Uterus (tissue), 4 donors: ENCODE data around the gene ARHGAP4. TPM values are rescaled to one million over a fixed set of nuclear protein-coding genes. Genes with fewer than 3 reads are reported as not detected.

Source experiments
- DNase-seq, 2 donors: peaks; one replicate each; pipeline ENCODE4 v3.0.0-alpha.2; 2019 to 2020
- H3K27ac ChIP-seq, 2 donors: fragments of 200-600 bp; sonication (generic); 1 replicate in 1 of 2; 2 replicates in 1 of 2; pipeline ENCODE4 v1.5.1; 2016 to 2018
- H3K27me3 ChIP-seq, 2 donors: fragments of 200-600 bp; sonication (generic); one replicate each; pipeline ENCODE4 v1.5.1; 2018 to 2019; ENCODE audit warnings: control low read depth in 1 of 2
- H3K36me3 ChIP-seq, 2 donors: fragments of 200-600 bp; sonication (generic); one replicate each; pipeline ENCODE4 v1.5.1; 2019; ENCODE audit warnings: control low read depth in 1 of 2
- H3K4me1 ChIP-seq, 2 donors: fragments of 200-600 bp; sonication (generic); one replicate each; pipeline ENCODE4 v1.5.1; 2018 to 2019; ENCODE audit warnings: control low read depth in 1 of 2
- H3K4me3 ChIP-seq, 2 donors: fragments of 200-600 bp; sonication (generic); 1 replicate in 1 of 2; 2 replicates in 1 of 2; pipeline ENCODE4 v1.5.1; 2018 to 2019; ENCODE audit warnings: mild to moderate bottlenecking in 1 of 2
- H3K9me3 ChIP-seq, 2 donors: fragments of 200-600 bp; sonication (generic); one replicate each; pipeline ENCODE4 v1.5.1; 2019; ENCODE audit warnings: control low read depth in 1 of 2
- CTCF ChIP-seq, 4 experiments: fragments of 200-600 bp in 2 of 4; fragments of 450-650 bp in 2 of 4; sonication (generic) in 2 of 4; IDR thresholded peaks; one replicate each; pipeline ENCODE4 v1.5.1; 2016 to 2019; ENCODE audit warnings: antibody characterized with exemption in 4 of 4, mild to moderate bottlenecking in 2 of 4, moderate library complexity in 1 of 4
- POLR2A ChIP-seq, 2 donors: fragments of 450-650 bp; IDR thresholded peaks; one replicate each; pipeline ENCODE4 v1.6.1; 2016; ENCODE audit warnings: antibody characterized with exemption in 2 of 2, mild to moderate bottlenecking in 1 of 2, moderate library complexity in 1 of 2
- intact Hi-C: fragments of 100-400 bp; cut with DNase I; formaldehyde crosslinking; loops from one replicate; pipeline ENCODE4 v1.15.1; 2023; ENCODE audit warnings: low total_unique reads
- total RNA-seq, 4 donors: library from RNA; depleted of rRNA in 3 of 4; stranded (reverse); fragments of >200 nt in 3 of 4; gene quantifications; one replicate each; pipeline versions ENCODE4 v1.1.0 to v1.2.4, GENCODE V29; 2014 to 2023
- donor health status: DM: yes; HTN: yes; CAD: no.

The ARHGAP4 gene
- total RNA-seq, 4 donors from 2014 or later: 5.1 to 28.3 (median 15.8) TPM

GRCh38 chrX:153966841-153967535 lies 40.9 kb upstream of the ARHGAP4 start:
- TF ChIP-seq CTCF (IDR thresholded peaks at IDR 0.05): no peak
- TF ChIP-seq POLR2A (IDR thresholded peaks at IDR 0.05): no peak
- no peaks in the 10 kb centered on the region for H3K36me3 ChIP-seq
- H3K27ac ChIP-seq: peak overlapping the region; percentile 8 to 21
- DNase-seq: no peak
- H3K9me3 ChIP-seq: no peaks in the 10 kb centered on the region
- no peak overlapping the region for H3K4me3 ChIP-seq
- intact Hi-C loops: no loop called here
- H3K27me3 ChIP-seq: no peaks in the 10 kb centered on the region
- no peaks in the 10 kb centered on the region for H3K4me1 ChIP-seq

- H3K4me3 ChIP-seq: no peak overlapping the region
- intact Hi-C loops: no loop called here
- H3K36me3 ChIP-seq: no peaks in the 10 kb centered on the region
- no peaks in the 10 kb centered on the region for H3K4me1 ChIP-seq
- DNase-seq: peak in 1 of 2 donors; percentile 39
- H3K27ac ChIP-seq: peak overlapping the region in 1 of 2 donors; percentile 21
- TF ChIP-seq CTCF (IDR thresholded peaks at IDR 0.05): no peak
- no peaks in the 10 kb centered on the region for H3K9me3 ChIP-seq
- H3K27me3 ChIP-seq: no peaks in the 10 kb centered on the region
These were observed 40.2 kb upstream of the ARHGAP4 start for GRCh38 chrX:153966283-153966688.

- TF ChIP-seq POLR2A (IDR thresholded peaks at IDR 0.05) (no peak), CTCF (IDR thresholded peaks at IDR 0.05) (no peak)
- DNase-seq: no peak
- H3K36me3 ChIP-seq: no peaks in the 10 kb centered on the region
- no peaks in the 10 kb centered on the region for H3K4me1 ChIP-seq
- no peaks in the 10 kb centered on the region for H3K9me3 ChIP-seq
- no peak overlapping the region for H3K4me3 ChIP-seq
- H3K27ac ChIP-seq: no peak overlapping the region
- intact Hi-C loops: no loop called here
- H3K27me3 ChIP-seq: no peaks in the 10 kb centered on the region
These were observed 39.3 kb upstream of the ARHGAP4 start for GRCh38 chrX:153965406-153965805.

GRCh38 chrX:153964105-153964504 lies 38.0 kb upstream of the ARHGAP4 start:
- intact Hi-C loops: no loop called here
- no peaks in the 10 kb centered on the region for H3K9me3 ChIP-seq
- H3K4me1 ChIP-seq: no peaks in the 10 kb centered on the region
- no peak overlapping the region for H3K27ac ChIP-seq
- no peak for TF ChIP-seq CTCF (IDR thresholded peaks at IDR 0.05)
- no peak for TF ChIP-seq POLR2A (IDR thresholded peaks at IDR 0.05)
- no peaks in the 10 kb centered on the region for H3K27me3 ChIP-seq
- no peak for DNase-seq
- H3K4me3 ChIP-seq: no peak overlapping the region
- H3K36me3 ChIP-seq: no peaks in the 10 kb centered on the region

GRCh38 chrX:153963546-153963945 lies 37.5 kb upstream of the ARHGAP4 start:
- no peaks in the 10 kb centered on the region for H3K9me3 ChIP-seq
- no peak for DNase-seq
- TF ChIP-seq CTCF (IDR thresholded peaks at IDR 0.05) (no peak), POLR2A (IDR thresholded peaks at IDR 0.05) (no peak)
- no peaks in the 10 kb centered on the region for H3K27me3 ChIP-seq
- intact Hi-C loops: no loop called here
- no peaks in the 10 kb centered on the region for H3K36me3 ChIP-seq
- H3K4me1 ChIP-seq: no peaks in the 10 kb centered on the region
- no peak overlapping the region for H3K27ac ChIP-seq
- no peak overlapping the region for H3K4me3 ChIP-seq
